MM.1S (cell line): ENCODE measurements around the gene RNF123.
"Not testable (repeated sequence)": the region's sequence is repeated elsewhere in the genome, so short reads cannot be mapped to it uniquely, and the experiment has no call there.

ENCODE experiments used
- EZH2 ChIP-seq: fragments of 300-600 bp; sonication (generic); optimal IDR thresholded peaks from 2 replicates; pipeline ENCODE3; 2017; ENCODE audit warnings: low read depth, mild to moderate bottlenecking, antibody characterized with exemption, low read length, mixed read lengths
- TF ChIP-seq, protein P1 (sequence below): fragments of 300-600 bp; sonication (generic); IDR thresholded peaks from 2 replicates; pipeline ENCODE4 v1.5.1; 2016; ENCODE audit warnings: antibody characterized with exemption, low read length, mixed read lengths

DNA sequence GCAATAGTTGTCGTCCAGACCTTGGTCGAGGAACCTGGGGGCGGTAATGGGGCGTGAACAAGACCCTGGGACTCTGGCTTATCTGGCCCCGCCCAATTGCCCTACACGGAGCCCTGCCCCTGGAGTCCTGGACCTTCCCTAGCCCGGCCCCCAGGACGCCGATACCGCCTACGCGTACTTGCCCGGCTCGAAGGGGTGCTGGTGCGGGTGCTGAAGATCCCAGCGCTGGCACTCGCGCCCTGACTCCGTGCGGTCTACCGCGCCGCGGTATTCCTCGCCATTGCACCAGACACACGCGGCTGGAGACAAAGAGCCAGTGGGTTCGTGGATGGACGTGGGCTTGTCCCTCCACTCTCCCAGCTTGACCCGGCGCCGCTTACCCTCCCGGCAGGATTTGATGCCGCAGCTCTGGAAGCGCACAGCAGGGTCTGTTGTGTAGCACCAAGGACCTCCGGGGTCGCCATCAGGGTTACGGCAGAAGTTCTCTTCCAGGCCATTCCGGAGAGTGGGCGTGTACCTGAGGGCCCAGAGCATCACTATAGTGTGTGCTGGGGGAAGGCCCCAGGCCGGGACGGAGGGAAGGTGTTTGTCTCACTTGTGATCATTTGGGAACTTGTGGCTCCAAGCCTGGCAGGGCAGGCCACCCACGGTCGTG is 2.5 kb upstream of the RNF123 start:
- TF ChIP-seq, protein P1, sequence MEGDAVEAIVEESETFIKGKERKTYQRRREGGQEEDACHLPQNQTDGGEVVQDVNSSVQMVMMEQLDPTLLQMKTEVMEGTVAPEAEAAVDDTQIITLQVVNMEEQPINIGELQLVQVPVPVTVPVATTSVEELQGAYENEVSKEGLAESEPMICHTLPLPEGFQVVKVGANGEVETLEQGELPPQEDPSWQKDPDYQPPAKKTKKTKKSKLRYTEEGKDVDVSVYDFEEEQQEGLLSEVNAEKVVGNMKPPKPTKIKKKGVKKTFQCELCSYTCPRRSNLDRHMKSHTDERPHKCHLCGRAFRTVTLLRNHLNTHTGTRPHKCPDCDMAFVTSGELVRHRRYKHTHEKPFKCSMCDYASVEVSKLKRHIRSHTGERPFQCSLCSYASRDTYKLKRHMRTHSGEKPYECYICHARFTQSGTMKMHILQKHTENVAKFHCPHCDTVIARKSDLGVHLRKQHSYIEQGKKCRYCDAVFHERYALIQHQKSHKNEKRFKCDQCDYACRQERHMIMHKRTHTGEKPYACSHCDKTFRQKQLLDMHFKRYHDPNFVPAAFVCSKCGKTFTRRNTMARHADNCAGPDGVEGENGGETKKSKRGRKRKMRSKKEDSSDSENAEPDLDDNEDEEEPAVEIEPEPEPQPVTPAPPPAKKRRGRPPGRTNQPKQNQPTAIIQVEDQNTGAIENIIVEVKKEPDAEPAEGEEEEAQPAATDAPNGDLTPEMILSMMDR: not testable (repeated sequence)
- TF ChIP-seq EZH2: not testable (repeated sequence)
